ENCODE results near the gene TP53I13. TPM values are rescaled to one million over a fixed set of nuclear protein-coding genes. Genes with fewer than 3 reads are reported as not detected.

Gene TP53I13
- total and polyA plus RNA-seq, 2 of the 13 experiments (the other 11 are each of a cell fraction or from before 2014, with no cell fraction given), result 16.9 to 25.7 TPM

DNA sequence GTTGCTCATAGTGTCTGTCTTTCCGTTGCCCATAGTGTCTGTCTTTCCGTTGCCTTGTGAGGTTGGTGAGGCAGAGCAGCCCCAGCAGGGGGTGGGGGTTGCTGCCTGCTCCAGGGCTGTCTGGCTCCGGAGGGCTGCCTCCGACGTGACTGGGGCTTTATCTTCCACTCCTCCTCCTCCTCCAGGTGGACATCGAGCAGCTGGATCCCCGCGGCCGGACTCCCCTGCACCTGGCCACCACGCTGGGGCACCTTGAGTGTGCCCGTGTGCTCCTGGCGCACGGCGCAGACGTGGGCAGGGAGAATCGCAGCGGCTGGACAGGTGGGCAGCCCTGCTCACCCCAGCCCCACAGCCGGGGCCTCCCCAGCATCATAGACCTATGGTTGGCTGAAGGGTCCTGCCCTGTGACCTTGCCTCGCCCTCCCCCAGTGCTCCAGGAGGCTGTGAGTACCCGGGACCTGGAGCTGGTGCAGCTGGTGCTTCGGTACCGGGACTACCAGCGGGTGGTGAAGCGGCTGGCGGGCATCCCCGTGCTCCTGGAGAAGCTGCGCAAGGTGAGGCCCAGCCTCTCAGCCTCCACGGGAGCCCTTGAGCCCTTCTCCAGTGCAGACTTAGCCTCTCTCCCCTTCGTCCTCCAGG is 39.2 kb downstream of the TP53I13 start:
- POLR2A ChIA-PET, result no interaction called here
- intact Hi-C loops (cut with micrococcal nuclease; ENCODE audit: unreplicated experiment) (no loop called here), in situ Hi-C loops (cut with HindIII; ENCODE audit: extremely low pct_ligation_motif_present, low pct_unique_long_range_greater_than_20kb) (no loop called here)
- Histone ChIP-seq H3K9ac (ENCODE audit: insufficient read depth, low read depth, low read length) (no peak overlapping the region), H3K4me3 (replicated peaks in 1 of 3; ENCODE audit: insufficient read depth in 1 of 3, low read depth in 2 of 3, low read length in 3 of 3) (no peak overlapping the region), H3K9me3 (ENCODE audit: low read length) (no peaks in the 10 kb centered on the region), H3K4me1 (ENCODE audit: insufficient read depth, low read length) (0 out of 2 replicates have a peak, but pooled peaks cover 7% of the 10 kb centered on the region), H3K27me3 (ENCODE audit: control insufficient read depth in 1 of 2, insufficient read depth in 2 of 2, low read length in 2 of 2) (peaks cover 4 to 6% of the 10 kb centered on the region in 2 experiments; a peak in 2 of 5 replicates), H2AFZ (ENCODE audit: low read length) (no peak overlapping the region), H3K79me2 (ENCODE audit: insufficient read depth, low read length) (no peaks in the 10 kb centered on the region), H3K36me3 (replicated peaks in 1 of 2; ENCODE audit: control insufficient read depth in 1 of 2, insufficient read depth in 2 of 2, low read length in 2 of 2) (no peaks in the 10 kb centered on the region), H3K27ac (ENCODE audit: extremely low read length, insufficient read depth, low read length) (no peak overlapping the region), H4K20me1 (ENCODE audit: insufficient read depth, low read length) (no peaks in the 10 kb centered on the region), H3K4me2 (ENCODE audit: low read depth, low read length) (no peak overlapping the region)
- CTCF ChIA-PET (ENCODE audit: low intra/inter-chr PET ratio, low total read pairs), result no interaction called here
- 62% methylated on average over 18 of the region's 29 CpGs for WGBS (ENCODE audit: low lambda C conversion rate)
- DNase-seq (ENCODE audit: low spot score) (no peak), ATAC-seq (no peak), FAIRE-seq (no peak)
- TF ChIP-seq TBX3 (IDR thresholded peaks at IDR 0.05; ENCODE audit: borderline replicate concordance) (no peak), HOXA5 (CRISPR knock-in tag; IDR thresholded peaks at IDR 0.05) (no peak), NR2F2 (IDR thresholded peaks at IDR 0.05; ENCODE audit: borderline replicate concordance, low read depth) (no peak), ZNF451 (CRISPR knock-in tag; IDR thresholded peaks at IDR 0.05) (no peak), NFE2 (CRISPR knock-in tag; IDR thresholded peaks at IDR 0.05) (no peak), DR1 (CRISPR knock-in tag; IDR thresholded peaks at IDR 0.05) (no peak), PHF5A (CRISPR knock-in tag; IDR thresholded peaks at IDR 0.05; ENCODE audit: low read depth, unreplicated experiment) (no peak), ZFP62 (CRISPR knock-in tag; IDR thresholded peaks at IDR 0.05) (no peak), ZNF337 (CRISPR knock-in tag; IDR thresholded peaks at IDR 0.05; ENCODE audit: borderline replicate concordance, low read depth) (no peak), CREB1 (IDR thresholded peaks at IDR 0.05) (no peak), CREB1 (CRISPR knock-in tag; IDR thresholded peaks at IDR 0.05) (no peak), SALL1 (CRISPR knock-in tag; IDR thresholded peaks at IDR 0.05) (no peak), MTF2 (CRISPR knock-in tag; IDR thresholded peaks at IDR 0.05; ENCODE audit: borderline replicate concordance) (no peak)
- TF ChIP-seq, protein P1, sequence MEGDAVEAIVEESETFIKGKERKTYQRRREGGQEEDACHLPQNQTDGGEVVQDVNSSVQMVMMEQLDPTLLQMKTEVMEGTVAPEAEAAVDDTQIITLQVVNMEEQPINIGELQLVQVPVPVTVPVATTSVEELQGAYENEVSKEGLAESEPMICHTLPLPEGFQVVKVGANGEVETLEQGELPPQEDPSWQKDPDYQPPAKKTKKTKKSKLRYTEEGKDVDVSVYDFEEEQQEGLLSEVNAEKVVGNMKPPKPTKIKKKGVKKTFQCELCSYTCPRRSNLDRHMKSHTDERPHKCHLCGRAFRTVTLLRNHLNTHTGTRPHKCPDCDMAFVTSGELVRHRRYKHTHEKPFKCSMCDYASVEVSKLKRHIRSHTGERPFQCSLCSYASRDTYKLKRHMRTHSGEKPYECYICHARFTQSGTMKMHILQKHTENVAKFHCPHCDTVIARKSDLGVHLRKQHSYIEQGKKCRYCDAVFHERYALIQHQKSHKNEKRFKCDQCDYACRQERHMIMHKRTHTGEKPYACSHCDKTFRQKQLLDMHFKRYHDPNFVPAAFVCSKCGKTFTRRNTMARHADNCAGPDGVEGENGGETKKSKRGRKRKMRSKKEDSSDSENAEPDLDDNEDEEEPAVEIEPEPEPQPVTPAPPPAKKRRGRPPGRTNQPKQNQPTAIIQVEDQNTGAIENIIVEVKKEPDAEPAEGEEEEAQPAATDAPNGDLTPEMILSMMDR (CRISPR knock-in tag; IDR thresholded peaks at IDR 0.05), result no peak
- TF ChIP-seq, protein P2, sequence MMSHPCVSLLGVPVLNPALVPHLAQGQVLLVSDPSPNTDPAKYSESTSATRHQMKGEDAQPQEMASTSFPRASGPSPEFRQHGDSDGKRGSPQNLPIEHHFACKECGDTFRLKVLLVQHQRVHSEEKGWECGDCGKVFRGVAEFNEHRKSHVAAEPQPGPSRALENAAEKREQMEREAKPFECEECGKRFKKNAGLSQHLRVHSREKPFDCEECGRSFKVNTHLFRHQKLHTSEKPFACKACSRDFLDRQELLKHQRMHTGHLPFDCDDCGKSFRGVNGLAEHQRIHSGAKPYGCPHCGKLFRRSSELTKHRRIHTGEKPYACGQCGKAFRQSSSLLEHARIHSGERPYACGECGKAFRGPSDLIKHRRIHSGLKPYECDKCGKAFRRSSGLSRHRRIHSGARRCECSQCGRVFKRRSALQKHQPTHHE (CRISPR knock-in tag; IDR thresholded peaks at IDR 0.05; ENCODE audit: borderline replicate concordance), result no peak
- TF ChIP-seq, protein P3, sequence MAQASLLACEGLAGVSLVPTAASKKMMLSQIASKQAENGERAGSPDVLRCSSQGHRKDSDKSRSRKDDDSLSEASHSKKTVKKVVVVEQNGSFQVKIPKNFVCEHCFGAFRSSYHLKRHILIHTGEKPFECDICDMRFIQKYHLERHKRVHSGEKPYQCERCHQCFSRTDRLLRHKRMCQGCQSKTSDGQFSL (CRISPR knock-in tag; IDR thresholded peaks at IDR 0.05), result no peak
- TF ChIP-seq, protein P4, sequence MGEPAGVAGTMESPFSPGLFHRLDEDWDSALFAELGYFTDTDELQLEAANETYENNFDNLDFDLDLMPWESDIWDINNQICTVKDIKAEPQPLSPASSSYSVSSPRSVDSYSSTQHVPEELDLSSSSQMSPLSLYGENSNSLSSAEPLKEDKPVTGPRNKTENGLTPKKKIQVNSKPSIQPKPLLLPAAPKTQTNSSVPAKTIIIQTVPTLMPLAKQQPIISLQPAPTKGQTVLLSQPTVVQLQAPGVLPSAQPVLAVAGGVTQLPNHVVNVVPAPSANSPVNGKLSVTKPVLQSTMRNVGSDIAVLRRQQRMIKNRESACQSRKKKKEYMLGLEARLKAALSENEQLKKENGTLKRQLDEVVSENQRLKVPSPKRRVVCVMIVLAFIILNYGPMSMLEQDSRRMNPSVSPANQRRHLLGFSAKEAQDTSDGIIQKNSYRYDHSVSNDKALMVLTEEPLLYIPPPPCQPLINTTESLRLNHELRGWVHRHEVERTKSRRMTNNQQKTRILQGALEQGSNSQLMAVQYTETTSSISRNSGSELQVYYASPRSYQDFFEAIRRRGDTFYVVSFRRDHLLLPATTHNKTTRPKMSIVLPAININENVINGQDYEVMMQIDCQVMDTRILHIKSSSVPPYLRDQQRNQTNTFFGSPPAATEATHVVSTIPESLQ (CRISPR knock-in tag; conservative IDR thresholded peaks at IDR 0.05), result no peak
- BruUV-seq (replicated peaks), result no TSS peak

Data from HepG2 (cell line).